A172 (cell line): ENCODE data around the gene DOCK1. TPM values are rescaled to one million over a fixed set of nuclear protein-coding genes. Genes with fewer than 3 reads are reported as not detected.

Source experiments
- DNase-seq: peaks from one replicate; pipeline ENCODE4 v3.0.0-alpha.2; 2015; ENCODE audit warnings: low spot score
- total RNA-seq: library from RNA; depleted of rRNA; stranded (reverse); fragments of >200 nt; shearing (Covaris generic); gene quantifications from 2 replicates; pipeline ENCODE4 v1.2.3, GENCODE V29; 2014

The DOCK1 gene
- total RNA-seq, 1 experiment from 2014 or later = 29.8 TPM

DNA sequence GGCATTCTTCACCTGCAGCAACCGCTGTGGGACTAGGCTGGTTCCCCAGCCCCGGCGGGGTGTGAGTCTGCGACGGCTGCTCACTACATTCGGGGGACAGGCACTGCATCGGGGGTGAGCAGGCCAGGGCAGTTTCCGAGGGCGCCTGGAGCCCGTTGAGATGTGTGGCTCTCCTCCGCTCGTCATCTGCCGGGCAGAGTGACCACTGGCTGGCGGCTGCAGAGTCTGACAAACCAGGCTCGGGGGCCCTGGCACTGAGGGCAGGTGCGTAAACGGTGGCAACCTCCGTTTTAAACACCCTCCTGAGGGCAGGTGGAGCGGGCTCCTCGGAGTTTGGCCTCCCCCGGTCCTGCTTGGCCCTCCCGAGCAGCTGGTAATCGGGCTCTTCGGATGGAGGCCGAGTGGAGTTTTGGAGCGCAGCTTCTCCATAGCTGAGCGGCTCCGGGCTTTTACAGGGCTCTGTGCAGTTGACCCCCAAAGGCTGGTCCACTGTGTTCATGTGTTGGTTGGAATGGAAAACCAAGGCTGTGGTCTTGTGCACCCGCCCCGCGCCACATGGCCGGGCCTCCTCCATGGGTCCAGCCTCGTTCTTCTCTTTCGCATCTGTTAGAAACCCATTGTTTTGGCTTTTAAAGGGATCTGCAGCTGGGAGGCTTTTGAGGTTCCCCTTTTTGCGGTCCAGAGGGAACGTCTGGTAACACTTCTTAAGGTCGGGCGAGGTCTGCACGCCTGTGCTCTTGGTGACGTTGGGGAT lies 270.3 kb downstream of the DOCK1 start:
- no peak for DNase-seq

DNA sequence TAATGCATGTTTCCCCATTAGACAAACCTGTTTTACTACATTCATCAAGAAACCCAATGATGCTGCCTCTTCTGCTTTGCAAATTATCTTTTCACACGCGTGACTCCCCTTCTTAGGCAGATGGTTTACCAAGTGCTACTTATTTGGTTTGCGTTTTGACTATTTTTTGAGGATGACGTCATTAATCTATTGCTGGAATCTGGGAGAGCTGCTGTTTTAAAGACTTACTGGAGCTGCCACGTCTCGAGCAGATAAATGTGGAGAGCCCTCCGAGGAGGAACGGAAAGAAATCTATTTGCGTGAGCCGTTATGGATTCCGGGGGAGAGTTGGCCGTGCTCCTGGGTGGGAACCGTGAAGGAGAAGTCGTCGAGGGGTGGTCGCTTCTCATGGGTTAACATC lies 271.4 kb downstream of the DOCK1 start:
- no peak for DNase-seq

DNA sequence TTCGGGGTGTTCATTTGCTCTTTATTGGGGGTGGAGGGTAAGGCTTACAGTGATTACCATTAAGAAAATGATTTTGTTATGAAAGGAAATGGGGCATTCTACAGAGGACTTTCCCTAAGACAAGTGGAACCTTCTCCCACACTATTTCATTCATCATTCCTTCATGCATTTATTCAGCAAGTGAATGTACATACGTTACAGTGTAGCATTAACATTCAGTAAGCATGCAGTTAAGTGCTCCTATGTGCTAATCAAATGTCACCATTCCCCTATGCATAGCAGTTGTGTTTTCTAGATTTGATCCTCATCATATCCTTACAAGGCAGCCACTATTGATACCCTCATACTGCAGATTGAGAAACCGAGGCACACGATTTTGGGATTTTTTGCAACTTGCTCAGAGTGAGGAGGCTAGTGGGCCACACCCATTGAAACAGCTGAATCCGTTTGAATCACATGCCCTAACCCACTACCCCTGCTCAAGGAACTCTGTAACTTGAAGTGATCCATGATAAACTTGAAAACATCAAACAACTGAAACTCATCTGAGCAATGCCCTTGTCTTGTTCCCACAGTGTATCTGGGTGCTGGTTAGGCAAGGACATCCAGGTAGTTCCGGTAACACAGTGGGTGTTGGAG lies 274.5 kb downstream of the DOCK1 start:
- no peak for DNase-seq

DNA sequence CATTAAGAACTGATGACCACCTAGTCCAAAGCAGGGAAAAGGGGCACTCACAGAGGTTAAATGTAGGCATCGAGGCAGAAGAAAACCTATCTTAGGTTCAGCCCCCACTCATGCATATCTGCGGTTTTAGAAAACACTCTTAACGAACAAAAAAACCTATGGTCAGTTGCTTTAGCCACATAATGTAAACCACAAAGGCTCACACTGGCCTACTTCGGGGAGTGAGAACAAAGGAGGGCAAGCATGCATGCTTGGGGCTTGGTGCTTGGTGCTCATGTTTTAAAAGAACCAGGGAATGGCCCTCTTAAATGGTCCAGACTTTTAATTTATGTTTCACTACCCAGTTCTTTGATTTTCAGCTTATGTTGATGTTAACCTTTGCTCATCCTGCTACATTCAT lies 276.9 kb downstream of the DOCK1 start:
- no peak for DNase-seq

DNA sequence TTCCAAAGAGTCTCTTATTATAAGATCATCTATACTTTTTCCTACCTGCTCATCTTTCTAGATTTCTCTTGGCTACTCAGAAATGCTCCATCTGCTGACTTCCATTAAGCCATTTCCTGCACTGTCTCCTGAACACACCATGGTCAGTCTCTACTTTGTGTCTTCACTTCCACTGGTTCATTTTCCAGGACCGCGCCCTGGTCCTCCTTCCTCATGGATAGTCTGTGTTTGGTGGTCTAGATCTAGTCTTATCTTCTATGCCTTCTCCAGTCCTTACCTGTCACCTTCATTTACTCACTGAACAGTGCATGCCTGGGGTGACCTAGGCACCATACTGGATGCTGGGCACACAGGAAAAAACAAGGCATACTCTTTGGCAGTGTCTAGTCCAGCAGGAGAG lies 279.4 kb downstream of the DOCK1 start:
- no peak for DNase-seq

DNA sequence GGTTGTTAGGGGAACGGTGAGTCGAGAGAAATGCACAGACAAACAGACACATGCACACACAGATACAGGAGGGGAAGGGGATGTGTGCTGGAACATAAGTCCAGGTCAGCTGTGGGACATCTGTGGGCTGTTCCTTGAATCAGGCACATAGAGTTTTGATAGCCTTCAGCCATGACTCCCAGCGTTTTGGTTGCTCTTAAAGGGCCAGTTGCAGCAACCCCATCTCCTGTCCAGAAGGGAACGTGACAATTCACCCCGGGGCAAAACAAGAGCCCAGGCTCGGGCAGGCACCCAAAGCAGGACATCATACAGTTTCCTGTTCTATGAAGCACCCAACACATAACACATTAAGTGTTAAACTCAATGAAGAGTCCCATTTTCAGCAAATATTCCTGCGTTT lies 281.6 kb downstream of the DOCK1 start:
- DNase-seq = no peak

DNA sequence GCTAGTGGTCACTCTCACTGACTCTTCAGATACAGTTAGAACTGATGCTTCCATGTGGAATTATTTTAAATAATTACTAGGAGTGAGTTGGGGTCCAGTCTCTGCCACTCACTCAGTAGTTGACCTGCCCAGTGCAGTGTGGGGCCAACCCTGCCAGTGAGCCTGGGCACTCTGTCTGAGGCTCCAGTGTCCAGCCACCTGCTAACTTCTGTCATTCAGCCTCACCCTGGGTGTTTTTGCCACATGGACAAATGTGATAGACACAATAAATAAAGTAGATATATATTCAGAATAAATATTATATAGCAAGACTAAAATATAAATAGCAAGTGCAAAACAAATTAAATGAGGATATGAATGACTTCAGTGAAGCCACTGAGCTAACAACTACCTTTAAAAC lies 284.0 kb downstream of the DOCK1 start:
- DNase-seq = no peak

DNA sequence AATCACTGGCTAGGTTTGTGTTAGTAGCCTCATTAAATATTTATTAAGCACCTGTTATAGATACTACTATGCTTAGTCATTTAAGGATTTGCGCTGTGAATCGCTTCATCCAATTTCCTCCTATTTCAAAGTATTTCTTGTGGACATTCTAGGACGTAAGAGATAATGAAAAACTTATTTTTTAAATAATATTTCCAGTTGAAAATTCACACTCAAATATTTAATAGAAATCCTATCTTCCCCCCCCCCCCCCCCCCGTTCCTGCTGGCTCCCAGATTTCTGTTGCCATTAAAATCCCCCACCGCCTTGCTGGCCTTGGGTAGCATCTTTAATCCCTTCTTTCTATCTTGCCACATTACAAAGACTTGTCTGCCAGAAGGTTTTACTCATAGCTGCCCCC lies 285.2 kb downstream of the DOCK1 start:
- DNase-seq = no peak

DNA sequence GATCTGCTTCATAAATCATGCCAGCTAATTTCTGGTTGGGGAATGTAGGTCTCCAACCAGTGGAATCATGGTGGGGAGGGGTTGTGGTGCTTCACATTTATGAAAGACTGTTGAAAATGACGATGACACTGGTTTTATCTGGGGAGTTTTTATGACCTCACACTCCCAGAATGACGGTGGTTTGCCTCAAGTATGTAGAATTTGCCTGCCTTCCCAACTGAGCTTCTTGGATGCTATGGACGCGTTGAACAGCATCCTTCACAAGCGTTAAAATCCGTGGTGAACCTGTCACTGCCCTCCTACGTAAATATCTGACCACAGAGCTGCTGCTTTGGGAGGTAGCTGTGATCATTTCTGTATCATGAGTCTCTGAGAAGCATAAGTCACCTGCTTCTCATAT lies 287.9 kb downstream of the DOCK1 start:
- peak; percentile 16 for DNase-seq

DNA sequence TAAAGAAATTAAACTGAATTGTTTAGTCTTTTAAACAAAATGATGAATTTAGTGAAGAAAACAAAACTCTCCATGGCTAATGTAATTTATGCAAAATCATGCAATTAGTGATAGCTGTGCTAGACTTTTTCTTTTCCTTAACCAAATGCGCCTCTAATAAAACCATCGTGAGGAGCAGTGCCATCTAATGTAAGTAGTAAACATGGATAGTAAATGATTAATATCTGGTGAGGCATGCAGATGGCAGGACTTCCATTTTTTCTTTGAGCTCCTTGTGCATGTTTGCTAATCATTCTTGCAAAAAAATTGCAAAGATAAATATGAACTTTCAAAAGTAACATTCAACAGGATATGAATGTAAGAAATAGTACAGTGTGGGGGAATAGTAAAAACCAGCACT lies 288.9 kb downstream of the DOCK1 start:
- no peak for DNase-seq

DNA sequence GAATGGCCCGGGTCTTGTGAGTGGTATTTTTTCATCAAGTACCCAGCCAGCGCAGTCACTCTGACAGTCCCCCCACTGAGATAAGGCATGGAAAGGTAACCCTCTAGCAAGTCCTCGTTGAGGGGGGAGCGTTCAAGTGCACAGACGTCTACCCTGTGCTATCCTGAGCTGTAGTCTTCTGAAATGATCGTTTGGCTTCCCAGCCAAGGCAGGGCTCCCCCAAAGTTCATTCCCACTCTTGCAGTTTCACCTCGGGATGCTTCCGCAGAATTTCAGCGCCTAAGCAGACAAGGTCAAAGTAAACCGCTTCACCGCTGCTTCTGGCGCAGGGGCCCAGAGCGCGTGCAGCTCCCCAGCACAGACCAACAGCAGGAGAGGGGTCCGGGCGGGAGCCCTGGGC lies 289.4 kb downstream of the DOCK1 start:
- no peak for DNase-seq

DNA sequence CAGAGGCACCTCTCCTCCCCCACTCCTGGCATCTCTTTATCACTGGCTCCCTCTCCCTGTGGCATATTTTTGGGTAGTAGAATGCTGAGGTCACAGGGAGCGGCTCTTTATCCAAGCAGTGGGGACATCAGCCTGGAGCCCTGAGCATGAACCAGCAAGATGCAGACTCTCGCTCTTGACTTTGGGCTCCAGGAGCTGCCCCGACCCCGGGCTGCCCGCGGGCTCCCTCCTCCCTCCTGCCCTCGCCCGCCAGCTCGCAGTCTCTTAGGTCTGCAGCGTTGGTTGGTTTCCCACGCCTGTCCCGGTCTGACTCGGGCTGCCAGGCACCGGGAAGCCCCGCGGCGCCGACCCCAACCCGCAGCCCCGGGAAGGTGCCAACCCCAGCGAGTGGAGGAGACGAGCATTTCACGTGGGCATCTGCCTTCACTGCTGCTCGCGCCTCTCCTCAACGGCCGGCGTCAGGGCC lies 289.8 kb downstream of the DOCK1 start:
- no peak for DNase-seq

DNA sequence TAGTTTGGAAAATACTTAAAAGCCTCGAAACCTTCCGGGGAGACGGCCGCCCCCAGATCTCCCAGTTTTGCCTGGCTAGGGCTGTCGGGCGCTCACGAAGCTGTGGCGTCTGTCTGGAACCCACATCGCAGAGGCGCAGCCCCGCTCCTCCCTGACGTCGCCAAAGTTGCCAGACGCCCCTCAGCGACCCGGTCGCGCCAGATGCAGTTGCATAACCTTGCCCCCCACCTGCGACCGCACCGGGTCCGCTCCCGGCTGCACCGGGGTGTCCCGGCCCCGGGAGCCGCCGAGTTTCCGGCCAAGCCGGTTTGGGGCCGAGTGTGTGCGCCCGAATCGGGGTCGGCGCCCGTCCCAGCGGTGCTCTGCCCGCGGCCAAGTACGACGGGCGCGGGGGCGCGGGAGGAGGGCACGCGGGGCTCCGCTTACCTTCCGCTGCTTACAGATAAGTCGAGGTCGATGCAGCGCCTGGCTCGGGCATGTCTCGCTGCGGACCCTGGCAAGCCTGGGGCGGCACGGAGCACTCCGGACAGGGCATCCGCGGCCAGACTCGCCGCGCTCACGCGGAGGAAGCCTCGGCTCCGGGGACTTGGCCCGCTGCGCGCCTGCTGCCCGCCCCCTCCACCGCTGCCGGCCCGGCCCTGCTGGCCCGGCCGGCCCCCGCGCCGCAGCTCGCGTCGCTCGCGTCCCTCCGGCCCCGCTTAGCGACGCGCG lies 290.5 kb downstream of the DOCK1 start:
- no peak for DNase-seq

DNA sequence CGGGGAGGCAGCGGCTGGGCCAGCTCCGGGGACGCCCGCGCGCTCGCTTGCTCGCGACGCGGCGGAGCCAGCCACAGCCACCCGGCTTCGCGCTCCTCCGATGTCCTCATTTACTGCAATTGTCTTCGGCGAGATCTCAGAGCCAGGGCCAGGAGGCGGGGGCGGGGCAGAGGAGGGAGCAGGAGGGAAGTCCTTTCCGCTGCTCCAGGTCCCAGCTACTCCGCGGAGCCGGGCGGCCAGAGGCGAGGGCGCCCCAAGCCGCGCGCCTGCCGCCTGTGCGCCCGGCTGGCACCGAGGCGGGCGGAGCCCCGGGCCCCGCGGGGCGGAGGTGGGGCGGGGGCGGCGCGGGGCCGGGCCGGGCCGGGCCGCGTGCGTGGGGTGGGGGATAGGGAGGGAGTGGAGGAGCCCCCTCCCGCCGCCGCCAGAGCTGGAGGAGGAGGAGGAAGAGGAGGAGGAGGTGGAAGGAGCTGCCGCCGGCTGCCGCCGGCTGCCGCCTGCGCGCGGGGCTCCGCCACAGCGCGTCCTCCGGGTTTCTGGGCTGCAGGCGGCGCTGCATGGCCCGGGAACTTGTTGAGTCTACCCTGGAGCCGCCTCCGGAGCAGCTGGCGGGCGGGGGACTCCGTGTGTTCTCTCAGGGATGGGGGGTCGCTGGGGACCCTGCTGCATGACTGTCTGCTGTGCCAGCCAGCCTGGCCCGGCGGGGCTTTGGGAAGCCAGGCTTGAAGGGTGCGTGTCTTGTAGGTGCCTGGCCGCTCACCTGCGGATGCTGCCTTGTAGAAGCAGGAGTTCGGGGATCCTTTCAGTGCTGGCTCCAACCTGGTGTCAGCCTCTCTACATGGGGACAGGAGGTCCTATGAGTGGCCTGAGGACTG lies 291.3 kb downstream of the DOCK1 start, which contains the start of gene INSYN2A:
INSYN2A (minus strand) TSS at position 310 of the 872 bp plus-strand sequence. CDS start 20,196 bp downstream, outside the sequence.
- peak; percentile 21 for DNase-seq

DNA sequence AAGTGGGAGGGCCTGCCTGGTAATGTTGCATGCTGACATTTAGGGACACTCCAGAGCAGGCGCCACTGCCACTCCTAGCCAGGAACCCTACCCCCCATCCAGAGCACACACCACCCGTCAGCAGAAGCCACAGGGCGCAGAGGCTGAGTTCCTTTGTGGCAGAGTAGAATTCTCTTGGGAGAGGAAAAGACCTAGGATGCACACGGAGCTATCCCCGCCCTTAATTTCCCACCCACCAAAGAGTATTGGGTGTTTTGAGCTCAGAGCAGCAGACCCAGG lies 291.9 kb downstream of the DOCK1 start:
- no peak for DNase-seq

DNA sequence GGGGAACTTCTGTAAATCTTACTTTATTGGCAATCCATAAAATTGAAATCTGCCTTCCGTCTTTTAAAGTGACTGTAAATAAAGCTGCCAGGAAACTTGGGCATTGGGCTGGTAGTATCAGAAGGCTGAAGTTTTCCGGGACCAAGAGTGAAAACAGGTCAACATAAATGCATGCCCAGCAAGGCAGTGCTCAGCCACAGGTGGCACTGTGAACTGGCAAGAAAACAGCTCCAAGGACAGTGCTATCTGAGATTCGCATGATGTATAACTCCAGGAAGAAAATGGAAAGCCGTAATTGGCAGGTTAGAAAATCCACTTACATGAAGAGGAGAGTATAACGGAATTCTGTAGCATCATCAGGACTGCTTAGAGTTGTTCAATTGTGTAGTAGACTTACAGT lies 293.1 kb downstream of the DOCK1 start:
- no peak for DNase-seq

DNA sequence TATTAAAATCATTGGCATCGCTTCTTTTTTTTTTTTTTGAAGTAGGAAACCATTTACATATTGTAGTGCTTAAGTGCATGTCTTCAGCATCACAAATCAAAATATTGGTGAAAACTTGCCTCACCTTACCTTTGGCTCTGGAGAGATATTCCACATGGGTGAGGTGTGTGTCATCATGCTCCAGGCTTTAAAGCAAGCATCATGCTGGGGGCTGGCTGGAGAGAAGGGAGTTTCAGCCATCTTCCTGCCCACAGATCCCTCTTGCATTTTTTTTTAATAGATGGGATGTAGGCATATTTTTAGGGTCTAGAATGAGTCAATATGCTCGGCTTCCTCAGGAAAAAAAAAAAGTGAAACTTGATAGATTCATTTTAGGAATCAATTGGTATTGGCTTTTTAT lies 293.5 kb downstream of the DOCK1 start:
- no peak for DNase-seq

DNA sequence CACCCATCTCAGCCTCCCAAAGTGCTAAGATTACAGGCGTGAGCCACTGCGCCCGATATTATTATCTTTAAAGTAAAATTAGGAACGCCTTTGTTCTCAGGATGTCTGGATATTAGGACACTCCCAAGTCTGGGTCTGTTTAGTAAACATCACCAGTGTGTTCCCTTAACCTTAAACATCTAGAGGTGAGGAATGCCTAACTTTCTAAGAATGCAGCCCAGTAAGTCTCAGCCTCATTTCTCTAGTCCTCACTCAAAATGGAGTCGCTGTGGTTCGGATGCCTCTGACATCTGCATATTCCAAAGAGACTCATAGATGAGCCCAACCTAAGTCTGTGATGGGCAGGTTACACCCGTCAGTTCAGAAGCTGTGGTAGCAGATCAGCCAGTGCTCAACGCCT lies 295.4 kb downstream of the DOCK1 start:
- DNase-seq = no peak

DNA sequence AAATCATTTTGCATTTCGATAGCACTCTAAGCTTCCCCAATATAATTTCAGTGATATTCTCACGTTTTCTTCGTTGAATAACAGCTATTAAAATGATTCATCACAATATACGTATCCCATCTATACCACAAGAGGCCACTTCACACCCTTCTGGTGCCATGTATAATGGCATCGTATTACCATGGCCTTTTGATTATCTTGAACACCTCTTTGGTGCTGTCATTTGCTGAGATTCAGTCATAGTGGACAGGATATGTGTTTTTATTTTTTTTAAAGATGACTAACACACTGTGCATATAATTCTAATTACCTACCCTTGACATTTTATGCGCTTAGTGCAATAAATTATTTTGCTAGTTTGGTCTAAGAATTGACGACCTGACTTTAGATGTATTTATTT lies 297.8 kb downstream of the DOCK1 start:
- no peak for DNase-seq

DNA sequence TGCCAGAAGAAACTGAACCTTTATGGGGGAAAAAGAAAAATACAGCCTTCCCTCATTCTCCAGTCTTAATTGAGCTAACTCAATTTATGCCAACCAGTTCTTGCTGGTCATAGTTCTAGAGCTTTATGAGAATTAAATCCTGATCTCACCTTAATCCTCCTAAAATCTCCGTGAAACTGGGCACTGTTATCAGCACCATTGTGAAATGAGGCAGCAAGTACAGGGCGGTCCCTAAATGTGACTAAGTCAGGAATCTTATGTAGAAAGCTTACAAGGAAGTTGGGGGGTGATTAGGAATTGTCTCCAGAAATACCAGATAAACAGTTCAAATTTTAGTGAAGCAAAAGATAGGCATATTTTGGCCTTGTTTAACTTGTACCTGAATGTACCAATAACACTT lies 301.9 kb downstream of the DOCK1 start:
- DNase-seq = no peak

DNA sequence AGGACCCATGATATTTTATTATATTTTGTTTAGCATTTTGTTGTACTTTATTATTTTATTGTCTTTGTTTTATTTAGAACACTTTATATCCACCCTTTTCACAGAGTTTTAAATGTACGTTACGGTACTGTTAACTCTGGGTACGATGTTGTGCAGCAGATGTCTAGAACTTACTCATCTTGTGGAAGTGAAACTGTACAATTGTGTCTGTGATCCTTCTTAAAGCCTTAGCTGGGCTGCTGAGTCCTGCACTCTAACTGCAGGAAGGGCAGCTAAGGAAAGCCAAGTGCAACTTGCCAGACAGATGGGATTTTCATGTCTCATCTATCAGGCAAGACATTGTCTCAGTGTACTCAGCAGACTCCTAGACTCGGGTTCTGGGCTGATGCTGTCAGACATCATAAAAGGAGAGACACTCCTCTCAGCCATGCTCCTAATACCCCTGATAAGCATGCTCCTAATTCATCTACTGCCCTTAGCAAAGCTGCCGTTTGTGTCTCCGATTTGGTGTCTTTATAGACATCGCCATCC lies 305.8 kb downstream of the DOCK1 start:
- DNase-seq = no peak

DNA sequence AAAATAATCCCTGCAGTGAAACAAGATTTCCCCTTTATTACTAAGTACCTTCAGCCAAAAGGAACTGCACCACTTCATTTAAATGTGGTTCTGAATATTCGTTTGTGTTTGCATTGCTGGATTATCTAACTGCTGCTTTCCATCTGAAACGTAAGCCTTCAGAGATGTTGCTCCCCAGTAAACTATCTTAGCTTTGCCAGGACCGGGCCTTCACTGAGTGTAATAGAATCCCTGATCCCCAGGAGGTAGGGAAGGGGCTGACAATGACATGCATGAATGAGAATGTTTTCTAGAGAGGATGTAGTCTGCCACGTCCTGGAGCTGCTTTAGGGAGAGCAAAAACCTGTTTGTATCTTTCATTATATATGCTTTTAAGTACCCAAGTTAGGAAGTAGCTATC lies 310.6 kb downstream of the DOCK1 start:
- no peak for DNase-seq
